ENCODE data around the gene TUBGCP3.

TUBGCP3 gene

DNA sequence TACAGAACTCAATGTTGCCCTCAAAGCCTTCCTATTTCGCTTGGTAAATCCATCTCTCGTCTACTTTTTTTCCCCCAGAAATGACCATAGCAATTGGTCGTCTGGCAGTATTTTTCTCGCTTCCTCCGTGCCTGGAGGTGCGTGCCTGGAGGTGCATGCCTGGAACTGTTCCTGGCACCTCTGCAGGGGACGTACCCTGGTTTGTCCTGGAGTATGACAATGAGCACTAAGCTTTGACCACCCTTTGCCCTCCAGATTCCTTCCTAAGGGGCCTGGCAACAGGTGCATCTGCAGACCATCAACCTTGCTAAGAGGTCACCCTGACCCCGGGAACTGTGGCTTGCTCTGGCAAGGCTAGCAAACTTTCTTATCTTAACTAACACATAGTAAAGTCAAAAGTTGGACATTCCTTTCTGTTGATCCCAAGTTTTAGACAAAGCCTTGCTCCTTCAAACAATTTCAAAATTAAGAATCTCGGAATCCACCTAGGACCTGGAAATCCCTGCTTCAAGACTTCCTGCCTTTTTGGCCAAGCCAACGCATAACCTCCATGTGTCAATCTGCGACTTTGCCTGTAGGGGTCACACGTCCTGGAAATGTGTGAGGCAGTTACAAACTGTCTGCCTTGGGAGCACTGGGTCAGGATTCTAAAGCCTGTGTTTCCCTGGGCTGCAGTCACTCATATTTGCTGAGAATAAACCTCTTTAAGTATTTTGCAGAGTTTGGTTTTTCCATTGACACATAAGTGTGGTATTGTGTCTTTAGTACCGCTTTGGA is 28.8 kb upstream of the TUBGCP3 start:
- peak; percentile 4 for DNase-seq

DNA sequence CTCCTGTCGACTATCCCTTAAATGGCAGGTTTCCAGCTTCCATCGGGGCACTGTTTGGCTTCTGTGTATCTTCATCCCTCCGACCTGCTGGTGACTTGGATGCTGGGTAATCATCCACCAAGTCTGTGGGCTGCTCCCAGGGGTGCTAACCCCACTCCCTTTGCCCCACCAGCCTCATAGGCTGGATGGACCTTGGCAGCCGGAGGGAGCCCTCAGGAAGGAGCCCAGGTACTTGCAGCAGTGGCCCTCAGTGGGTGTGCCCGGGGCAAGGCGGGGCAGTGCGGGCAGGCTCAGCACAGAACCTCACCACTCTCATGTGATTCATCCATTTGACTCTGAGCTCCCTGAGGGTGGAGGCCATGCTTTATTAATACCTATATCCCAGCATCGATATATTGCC is 27.4 kb upstream of the TUBGCP3 start:
- no peak for DNase-seq

DNA sequence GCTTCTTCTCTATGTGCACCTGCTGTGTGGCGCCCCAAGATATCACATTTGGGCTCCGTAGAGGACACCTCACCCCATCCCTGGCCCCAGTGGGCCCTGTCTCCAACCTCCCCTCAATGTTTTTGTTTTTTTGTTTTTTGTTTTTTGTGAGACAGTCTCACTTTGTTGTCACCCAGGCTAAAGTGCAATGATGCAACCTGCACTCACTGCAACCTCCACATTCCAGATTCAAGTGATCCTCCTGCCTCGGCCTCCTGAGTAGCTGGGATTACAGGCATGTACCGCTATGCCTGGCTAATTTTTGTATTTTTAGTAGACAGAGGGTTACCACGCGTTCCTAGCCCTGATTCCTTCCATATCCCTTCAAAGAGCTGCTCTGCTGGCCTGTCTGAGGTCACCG is 26.9 kb upstream of the TUBGCP3 start:
- DNase-seq, result no peak

DNA sequence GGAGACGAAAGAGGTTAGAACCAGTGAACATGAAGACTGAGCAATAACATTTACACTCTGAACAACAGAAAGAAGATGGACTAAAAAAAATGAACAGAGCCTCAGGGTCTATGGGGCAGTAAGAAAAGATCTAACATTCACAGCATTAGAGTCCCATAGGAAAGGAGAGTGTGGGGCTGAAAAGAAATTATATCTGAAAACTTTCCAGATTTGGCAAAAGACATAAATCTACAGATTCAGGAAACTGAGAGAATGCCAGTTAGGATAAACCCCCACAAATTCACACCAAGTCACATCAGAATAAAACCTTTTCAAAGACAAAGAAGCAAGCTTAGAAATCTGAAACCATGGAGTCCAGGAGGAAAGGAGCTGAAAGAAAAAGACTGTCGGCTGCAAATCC is 20.3 kb upstream of the TUBGCP3 start:
- DNase-seq, result no peak

DNA sequence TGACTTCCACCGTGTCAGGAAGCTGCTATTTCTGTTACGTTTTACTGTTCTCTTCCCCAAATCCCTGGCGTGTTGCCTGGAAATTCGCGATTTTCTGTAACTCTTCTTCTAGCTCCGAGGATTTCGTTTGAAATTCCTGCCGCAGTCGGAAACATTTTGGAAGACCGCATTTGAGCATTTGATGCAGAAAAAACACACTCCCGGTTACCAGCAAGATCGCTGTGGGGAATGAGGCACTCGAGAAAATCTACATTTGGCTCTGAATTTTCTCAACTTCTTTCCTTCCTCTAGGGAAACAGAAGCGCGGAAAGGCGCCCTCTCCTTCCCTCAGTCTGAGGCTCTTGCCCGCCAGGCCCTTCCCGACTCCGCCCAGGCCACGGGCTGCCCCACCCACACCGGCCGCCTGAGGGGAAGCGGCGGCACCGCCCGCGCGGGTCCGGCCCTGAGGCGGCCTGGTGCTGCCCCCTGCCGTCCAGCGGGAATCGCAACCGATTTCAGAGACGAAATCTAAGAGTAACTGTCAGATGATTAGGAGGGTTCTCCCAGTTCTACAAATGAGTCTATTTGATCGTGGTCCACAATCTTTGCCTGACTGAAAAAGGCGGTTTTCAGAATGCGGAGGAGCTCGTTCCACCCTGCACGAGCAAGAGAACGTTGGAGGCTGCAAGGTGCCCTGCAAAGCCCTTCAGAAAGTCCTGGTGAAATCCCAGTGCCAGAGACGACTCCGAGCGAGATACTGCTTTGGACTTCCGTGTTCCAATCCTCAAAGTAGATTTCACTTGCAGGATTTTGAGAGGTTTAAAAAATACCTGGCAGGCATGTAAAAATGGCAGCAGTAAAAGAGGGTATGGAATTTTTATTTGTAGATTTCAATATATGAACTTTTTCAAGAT is 18.4 kb upstream of the TUBGCP3 start:
- peak; percentile 84 for DNase-seq

DNA sequence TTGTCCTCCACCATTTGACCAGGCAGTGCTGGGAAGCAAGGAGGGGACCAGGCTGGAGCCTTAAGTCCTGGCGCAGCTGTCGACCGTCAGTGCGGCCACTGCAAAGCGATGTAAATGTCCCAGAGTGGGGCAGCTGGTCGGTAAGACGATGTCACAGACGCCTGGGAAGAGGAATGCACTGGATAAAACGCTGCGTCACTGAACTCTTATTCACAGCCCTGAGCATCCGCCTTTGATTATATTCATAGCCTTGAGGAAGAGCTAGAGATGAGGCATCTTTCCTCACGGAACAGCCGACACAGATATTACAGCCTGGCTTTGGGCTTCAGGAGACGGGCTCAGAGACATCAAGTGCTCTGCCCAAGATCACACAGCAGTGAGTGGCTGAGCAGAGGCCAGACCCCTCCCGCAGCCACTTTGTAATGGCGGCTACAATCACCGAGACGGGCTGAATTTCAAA is 17.6 kb upstream of the TUBGCP3 start:
- DNase-seq, result no peak

DNA sequence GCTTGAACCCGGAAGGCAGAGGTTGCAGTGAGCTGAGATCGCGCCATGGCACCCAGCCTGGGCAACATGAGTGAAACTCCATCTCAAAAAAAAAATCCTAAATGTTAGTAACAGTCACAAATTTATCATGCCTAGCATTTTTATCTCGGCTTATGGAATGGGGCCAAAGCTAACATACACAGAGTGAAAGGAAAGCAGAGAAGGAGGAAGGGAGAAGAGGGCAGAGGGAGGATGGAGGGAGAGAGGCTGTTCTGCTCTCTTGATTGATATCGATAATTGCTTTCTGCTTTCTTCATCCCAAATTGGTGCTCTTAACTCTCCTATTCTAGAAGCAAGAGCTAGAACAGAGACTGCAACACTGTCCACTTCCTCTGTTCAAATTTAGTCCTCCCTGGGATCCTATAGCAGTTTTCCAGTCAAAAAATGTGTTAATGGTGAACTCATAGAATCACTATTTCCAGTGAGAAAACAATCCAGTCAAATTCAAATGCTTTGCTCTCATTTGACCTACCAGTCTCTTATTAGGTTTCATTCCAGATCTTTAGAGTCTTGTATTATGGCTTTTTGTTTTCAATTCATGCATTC is 15.8 kb upstream of the TUBGCP3 start:
- no peak for DNase-seq

DNA sequence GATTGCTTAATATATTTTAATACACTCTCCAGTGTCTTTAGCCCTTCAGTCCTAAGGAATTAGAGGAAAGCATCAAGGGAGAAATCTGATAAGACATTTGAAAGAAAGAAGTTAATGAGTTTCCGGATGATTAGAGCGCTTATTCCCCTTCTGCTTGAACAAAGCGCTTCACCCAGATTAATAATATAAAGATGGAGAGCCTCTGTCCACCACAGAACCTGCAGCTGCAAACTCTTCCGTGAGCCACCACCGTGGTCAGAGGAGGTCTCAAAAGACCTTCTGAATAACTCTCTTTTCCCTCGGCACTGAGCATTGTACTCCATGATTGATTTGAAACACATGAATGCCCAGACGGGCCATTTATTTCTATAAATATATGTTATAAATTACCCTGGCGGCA is 14.2 kb upstream of the TUBGCP3 start:
- DNase-seq, result no peak

DNA sequence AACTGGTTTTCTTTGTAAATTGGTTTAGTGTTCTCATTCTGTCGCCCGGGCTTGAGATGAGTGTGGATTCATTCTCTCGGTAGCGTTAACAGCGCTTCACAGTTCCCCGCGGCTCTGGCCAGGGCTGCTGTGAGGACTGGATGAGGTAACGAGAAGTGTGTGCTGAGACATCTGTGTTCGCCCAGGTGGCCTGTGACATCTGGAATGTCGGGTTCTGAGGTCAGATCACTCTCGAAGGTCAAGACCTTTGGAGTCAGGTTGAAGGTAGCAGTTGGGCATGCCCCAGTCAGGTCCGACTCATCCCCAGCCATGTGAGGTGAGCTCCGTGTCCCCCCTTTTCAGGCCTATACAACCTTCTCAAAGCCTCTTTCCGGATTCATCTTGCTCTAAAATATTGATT is 13.4 kb upstream of the TUBGCP3 start:
- DNase-seq, result no peak

DNA sequence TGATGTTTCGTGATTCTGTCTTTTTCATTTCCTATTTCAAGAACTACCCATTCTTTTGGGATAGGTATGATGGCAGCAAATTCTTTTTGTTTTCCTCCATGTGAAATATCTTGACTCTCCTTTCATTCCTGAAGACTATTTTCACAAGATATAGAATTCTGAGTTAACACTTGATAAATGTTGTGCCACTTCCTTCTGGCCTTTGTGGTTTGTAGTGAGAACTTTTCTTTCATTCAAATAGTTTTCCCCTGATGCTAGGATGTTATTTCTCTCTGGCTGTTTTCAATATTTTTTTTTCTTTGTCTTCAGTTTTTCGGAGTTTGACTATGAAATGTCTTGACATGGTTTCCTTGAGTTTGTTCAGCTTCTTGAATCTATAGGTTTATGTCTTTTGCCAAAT is 8.3 kb upstream of the TUBGCP3 start:
- no peak for DNase-seq

DNA sequence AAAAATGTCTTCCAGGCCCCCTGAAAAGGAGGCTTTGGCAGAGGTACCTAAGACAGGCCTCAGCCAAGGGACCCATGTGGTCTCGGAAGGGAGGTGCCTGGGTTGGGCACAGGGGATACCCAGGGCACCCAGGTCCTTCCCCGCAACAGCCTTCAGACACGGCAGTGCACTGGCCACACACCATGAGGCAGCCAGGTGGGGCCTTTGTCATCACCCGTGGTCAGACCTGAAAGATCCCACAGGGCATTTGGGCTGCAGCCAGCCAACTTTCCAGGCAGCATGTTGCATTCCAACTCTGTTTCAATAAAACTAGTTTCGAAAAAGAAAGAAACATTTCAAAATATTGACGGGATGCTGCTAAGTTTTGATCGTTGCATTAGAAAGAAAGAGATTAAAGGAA is 4.7 kb upstream of the TUBGCP3 start:
- DNase-seq, result no peak

DNA sequence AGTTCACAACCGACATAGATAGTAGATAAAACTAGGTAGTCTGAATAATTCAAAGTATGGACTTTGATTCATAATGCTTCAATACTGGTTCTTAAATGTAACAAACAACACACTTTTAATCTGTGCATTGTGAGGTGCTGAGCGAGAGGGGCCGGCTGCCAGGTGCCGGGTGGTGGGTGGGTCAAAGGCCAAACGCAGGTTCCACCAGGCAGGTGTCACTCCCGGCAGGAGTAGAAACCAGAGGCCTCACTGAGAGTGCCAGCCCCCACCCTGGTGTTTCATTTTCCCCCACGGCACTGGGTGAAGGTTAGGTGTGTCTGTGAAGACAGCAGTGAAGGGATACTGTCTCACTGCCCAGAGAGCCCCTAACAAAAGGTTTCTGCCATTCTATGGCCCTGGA is 4.2 kb upstream of the TUBGCP3 start:
- no peak for DNase-seq

DNA sequence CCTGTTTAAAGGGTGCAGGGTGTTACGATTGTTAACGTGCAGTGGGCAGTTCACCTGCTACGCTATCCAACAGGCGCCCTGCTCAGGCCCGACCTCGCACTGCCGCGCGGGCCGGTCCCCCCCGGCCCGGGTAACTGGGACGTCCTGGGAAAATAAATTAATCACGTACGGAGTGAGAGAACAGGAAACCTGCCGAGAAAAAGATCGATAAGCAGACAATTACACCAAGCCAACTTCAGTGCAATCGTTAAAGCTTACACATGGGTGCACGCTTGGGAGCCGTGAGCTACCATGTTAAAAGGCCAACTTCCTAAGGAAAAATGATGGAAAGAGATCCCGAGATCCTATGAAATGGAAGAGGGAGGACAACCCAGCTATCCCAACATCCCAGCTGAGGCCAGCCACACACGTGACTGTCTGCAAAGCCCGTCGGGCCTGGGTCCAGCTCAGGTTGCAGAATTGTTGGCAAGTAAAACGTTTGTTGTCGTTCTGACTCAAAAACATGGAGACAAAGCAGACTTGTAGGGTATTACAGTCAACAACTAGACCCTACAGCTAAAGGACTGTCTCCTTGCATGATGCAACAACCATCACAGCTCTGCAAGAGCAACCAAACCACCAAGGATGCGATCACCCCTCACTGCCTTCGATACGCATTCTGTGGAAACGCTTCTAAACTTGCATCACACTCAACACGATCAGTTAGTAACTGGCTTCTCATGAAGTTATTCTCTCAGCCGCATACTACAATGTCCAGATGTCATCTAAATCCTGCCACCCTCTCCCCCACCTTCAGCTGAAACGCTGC is 741 bp upstream of the TUBGCP3 start:
- no peak for DNase-seq

DNA sequence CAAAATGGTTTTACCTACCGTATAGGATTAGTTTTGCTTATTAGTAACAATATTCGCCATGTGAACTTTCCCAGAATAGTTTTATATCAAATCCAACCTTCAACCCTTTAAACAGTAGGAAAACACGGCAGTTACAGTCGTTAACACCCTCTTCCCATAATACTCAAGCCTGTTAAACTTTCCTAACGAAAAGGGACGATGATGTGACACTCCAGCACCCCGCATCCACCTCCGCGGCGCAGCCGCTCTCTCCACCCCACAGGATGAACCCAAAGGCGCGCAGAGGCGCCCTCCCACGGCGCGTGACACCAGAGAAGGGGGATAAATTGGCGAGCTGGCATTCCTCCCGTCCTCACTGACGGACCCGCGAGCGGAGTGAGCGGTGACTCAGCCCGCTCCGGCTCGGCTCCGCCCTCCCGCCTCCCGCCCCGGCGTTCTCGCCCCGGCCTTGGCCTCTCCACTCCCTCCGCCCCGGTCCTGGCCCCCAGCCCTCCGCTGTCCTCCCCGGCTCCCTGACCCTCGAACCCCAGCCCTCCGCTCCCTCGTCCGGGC is 665 bp downstream of the TUBGCP3 start:
- DNase-seq, result peak; percentile 71

DNA sequence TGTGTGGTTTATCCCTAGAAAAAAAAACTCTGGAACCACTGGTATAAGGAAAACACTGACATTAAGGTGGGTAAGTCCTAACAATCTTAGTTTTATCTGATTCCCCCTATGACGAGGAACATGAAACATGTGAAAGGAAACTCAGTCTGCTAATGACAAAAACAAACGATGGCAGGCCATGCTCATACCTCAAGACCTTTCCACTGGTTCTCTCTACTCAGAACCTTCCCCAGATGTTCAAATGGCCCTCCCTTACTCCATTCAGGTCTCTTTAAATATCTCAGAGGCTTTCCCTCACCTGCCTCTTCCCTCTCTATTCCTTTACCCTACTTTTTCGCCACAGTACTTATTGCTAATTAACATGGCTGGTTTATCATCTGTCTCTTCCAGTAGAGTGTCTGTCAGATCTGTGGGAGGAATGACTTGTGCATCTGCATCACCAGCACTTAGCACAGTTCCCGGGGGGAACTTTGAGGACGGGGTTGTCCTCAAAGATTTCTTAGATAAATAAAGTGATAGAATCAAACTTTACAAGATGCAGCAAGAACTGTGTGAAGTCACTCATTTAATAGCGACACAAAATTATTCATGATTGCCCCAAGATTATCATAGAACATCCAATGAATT is 1.5 kb downstream of the TUBGCP3 start:
- DNase-seq, result no peak

DNA sequence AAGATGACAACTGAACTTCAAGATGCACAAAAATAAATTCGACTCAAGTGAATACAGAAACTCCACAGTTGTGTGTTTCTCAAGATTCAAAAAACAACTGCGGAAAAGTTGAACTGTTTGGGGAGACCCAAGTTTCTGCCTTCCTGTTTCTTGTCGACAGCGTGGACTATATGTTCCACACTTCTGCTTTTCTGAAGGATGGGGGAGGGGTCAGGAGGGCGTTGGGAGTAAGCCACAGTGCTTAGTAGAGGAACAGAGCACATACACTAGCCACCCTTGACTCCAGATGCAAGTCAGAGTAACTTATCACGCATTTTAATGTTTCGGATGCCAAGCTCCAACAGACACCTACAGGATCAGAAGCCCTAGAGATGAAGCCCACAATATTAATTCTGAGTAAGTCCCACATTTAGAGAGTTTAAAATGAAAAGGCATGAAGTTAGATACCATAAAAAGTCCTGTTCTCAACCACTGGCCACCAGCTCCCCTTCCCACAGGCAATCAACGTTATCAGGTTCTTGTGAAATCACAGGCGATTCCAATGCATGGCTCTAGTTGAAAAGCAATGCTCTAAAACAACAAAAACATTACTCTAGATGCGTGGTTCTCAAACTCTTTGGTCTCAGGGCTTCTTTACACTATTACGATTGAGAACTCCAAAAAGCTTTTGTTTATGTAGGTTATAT is 4.2 kb downstream of the TUBGCP3 start:
- DNase-seq, result no peak

DNA sequence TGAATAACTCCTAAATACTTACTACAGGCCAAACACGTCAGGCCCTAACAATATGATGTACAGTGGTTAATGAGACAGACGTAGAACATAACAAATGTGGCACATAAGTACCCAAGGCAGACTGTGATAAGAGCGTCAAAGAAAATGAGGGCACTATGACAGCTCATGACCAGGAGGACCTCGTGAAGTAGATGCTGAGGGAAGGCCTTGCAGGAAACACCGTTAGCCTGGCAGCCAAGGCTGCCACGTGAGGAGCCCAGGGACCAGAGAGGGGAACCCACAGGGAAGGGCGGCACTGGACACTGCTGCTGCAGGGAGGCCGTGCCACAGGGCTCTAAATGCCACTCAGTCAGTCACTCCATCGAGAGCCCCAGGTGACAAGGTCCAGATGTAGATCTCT is 5.7 kb downstream of the TUBGCP3 start:
- DNase-seq, result no peak

DNA sequence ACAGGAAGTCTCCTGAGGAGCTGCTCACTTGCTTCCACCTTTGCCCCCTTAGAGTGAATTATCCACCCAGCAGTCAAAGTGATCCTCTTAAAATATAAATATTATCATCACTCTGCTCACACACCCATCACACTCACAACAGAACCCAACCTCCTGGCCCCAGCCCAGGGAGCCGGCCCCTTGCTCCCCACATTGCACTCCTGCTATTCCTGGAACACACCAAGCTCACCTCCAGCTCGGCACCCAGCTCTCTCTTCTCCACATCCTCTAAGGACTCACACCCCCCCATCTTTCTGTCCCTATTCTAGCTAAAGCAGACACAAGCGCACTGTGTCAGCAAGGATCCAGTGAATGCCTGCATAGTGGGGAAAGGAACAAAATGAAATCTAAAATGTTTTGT is 7.0 kb downstream of the TUBGCP3 start:
- no peak for DNase-seq

DNA sequence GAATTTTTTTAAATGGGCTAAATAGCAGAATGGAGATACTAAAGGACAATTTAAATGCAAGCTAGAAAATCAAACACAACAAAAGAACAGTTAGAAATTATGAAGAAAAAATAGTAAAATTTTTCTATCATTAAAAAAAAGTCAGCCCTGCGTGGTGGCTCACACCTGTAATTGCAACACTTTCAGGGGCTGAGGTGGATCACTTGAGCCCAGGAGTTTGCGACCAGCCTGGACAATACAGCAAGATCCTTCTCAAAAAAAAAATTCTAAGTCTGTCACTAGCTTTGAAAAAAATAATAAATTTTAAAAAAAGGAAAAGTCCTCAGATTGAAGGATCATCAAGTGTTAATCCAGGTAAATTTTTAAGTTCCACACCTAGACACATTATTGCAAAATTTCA is 7.7 kb downstream of the TUBGCP3 start:
- DNase-seq, result no peak

DNA sequence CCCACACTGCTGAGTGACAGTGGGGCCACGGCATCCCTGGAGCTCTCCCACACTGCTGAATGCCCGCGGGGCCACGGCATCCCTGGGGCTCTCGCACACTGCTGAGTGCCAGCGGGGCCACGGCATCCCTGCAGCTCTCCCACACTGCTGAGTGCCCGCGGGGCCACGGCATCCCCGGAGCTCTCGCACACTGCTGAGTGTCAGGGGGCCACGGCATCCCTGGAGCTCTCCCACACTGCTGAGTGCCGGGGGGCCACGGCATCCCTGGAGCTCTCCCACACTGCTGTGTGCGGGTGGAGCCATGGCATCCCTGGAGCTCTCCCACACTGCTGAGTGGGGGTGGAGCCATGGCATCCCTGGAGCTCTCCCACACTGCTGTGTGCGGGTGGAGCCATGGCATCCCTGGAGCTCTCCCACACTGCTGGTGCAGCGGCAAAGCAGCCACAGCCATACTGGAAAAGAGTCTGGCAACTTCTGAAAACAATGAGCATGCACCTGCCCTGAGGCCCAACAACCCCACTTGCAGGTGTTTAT is 8.6 kb downstream of the TUBGCP3 start:
- no peak for DNase-seq

DNA sequence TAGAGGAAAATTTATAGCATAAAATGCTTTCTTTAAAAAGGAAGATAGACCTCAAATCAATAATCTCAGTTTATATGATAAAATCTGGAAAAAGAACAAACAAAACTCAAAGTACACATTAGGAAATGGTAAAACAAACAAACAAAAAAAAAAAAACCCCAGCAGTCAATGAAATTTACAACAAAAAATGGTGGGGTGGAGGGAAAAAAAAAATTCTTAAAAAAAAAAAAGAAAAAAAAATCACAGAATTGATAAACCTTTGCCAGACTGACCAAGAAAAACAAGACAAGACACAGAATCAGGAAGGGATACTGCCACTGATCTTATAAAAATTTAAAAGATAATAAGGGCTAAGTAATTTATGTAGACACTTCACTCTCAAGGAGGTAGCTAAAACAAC is 11.2 kb downstream of the TUBGCP3 start:
- DNase-seq, result no peak
